DOHH2 (cell line): ENCODE results near the gene GALNS.

Source experiments
- EZH2phosphoT487 ChIP-seq: fragments of 200-600 bp; sonication (generic); IDR thresholded peaks from 2 replicates; pipeline ENCODE4 v1.6.1; 2017; ENCODE audit warnings: borderline replicate concordance, mild to moderate bottlenecking, antibody characterized with exemption, low read length, moderate library complexity, mixed read lengths
- TF ChIP-seq, protein P1 (sequence below): fragments of 200-600 bp; sonication (generic); IDR thresholded peaks from one replicate; pipeline ENCODE4 v1.5.1; 2014; ENCODE audit warnings: antibody characterized with exemption, mild to moderate bottlenecking, low read depth, low read length; ENCODE audit not compliant: poor library complexity, severe bottlenecking

DNA sequence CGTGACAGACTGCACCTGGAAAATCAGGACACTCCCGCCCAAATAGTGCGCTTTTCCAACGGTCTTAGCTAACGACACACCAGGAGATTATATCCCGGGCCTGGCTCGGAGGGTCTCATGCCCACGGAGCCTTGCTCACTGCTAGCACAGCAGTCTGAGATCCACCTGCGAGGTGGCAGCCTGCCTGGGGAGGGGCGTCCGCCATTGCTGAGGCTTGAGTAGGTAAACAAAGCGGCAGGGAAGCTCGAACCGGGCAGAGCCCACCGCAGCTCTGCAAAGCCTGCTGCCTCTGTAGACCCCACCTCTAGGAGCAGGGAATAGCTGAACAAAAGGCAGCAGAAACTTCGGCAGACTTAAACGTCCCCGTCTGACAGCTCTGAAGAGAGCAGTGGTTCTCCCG lies 5.1 kb downstream of the GALNS start:
- TF ChIP-seq, protein P1, sequence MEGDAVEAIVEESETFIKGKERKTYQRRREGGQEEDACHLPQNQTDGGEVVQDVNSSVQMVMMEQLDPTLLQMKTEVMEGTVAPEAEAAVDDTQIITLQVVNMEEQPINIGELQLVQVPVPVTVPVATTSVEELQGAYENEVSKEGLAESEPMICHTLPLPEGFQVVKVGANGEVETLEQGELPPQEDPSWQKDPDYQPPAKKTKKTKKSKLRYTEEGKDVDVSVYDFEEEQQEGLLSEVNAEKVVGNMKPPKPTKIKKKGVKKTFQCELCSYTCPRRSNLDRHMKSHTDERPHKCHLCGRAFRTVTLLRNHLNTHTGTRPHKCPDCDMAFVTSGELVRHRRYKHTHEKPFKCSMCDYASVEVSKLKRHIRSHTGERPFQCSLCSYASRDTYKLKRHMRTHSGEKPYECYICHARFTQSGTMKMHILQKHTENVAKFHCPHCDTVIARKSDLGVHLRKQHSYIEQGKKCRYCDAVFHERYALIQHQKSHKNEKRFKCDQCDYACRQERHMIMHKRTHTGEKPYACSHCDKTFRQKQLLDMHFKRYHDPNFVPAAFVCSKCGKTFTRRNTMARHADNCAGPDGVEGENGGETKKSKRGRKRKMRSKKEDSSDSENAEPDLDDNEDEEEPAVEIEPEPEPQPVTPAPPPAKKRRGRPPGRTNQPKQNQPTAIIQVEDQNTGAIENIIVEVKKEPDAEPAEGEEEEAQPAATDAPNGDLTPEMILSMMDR = no peak
- TF ChIP-seq EZH2phosphoT487 = no peak
